Measurements from ENCODE around the gene UBD.

UBD gene

GRCh38 chr6:29505808-29506207 lies 53.7 kb downstream of the UBD start:
- TF ChIP-seq POU2F2 (IDR thresholded peaks at IDR 0.05; ENCODE audit: low read depth, low read length) = no peak
- TF ChIP-seq POLR2A (IDR thresholded peaks at IDR 0.05; ENCODE audit: low read depth, low read length) = no peak
- TF ChIP-seq TAF1 (IDR thresholded peaks at IDR 0.05; ENCODE audit: low read depth, low read length) = no peak
- no peak for TF ChIP-seq PAX5 (IDR thresholded peaks at IDR 0.05; ENCODE audit: insufficient read depth, low read length, severe bottlenecking)
- no peak for TF ChIP-seq POLR2AphosphoS5 (IDR thresholded peaks at IDR 0.05; ENCODE audit: low read depth, low read length)
- TF ChIP-seq SPI1 (IDR thresholded peaks at IDR 0.05; ENCODE audit: low read depth, low read length) = no peak
- no peak for DNase-seq (ENCODE audit: insufficient read length, low spot score)
- no peak for FAIRE-seq

All from GM12891 (cell line).